Endothelial cell (in vitro differentiated cells): ENCODE measurements around the gene MCM10. TPM values are rescaled to one million over a fixed set of nuclear protein-coding genes. Genes with fewer than 3 reads are reported as not detected.

ENCODE experiments used
- DNase-seq: peaks from one replicate; pipeline ENCODE4 v3.0.0; 2021; ENCODE audit warnings: low spot score
- H3K27ac Mint-ChIP-seq: one replicate; pipeline ENCODE4 v1.8.0; 2021; ENCODE audit warnings: mixed read lengths, inconsistent platforms; ENCODE audit not compliant: unreplicated experiment
- H3K27me3 Mint-ChIP-seq: one replicate; pipeline ENCODE4 v1.8.0; 2021; ENCODE audit warnings: mild to moderate bottlenecking, moderate library complexity, mixed read lengths, inconsistent platforms; ENCODE audit not compliant: unreplicated experiment
- H3K36me3 Mint-ChIP-seq: one replicate; pipeline ENCODE4 v1.8.0; 2021; ENCODE audit warnings: mild to moderate bottlenecking, low read depth, mixed read lengths, inconsistent platforms; ENCODE audit not compliant: unreplicated experiment
- H3K4me1 Mint-ChIP-seq: one replicate; pipeline ENCODE4 v1.8.0; 2021; ENCODE audit warnings: mild to moderate bottlenecking, mixed read lengths, inconsistent platforms; ENCODE audit not compliant: unreplicated experiment
- H3K4me3 Mint-ChIP-seq: one replicate; pipeline ENCODE4 v1.8.0; 2021; ENCODE audit warnings: mild to moderate bottlenecking, mixed read lengths, inconsistent platforms; ENCODE audit not compliant: unreplicated experiment
- H3K9me3 Mint-ChIP-seq: one replicate; pipeline ENCODE4 v1.8.0; 2021; ENCODE audit warnings: mixed read lengths, inconsistent platforms; ENCODE audit not compliant: unreplicated experiment
- total RNA-seq: library from RNA; stranded (reverse); fragmentation: NEBNext Ultra II Directional; extraction: Animal tissue kit (Norgen Biotek cat#: 25700); gene quantifications from one replicate; pipeline ENCODE4 v1.2.1, GENCODE V29; 2021; ENCODE audit not compliant: unreplicated experiment
- TF ChIP-seq, protein P1 (sequence below): fragments of 200-600 bp; sonication (generic); IDR thresholded peaks from one replicate; pipeline ENCODE4 v1.5.0; 2021; ENCODE audit warnings: antibody characterized with exemption; ENCODE audit not compliant: unreplicated experiment

The MCM10 gene
- total RNA-seq, 1 donor from 2014 or later = 7.0 TPM

DNA sequence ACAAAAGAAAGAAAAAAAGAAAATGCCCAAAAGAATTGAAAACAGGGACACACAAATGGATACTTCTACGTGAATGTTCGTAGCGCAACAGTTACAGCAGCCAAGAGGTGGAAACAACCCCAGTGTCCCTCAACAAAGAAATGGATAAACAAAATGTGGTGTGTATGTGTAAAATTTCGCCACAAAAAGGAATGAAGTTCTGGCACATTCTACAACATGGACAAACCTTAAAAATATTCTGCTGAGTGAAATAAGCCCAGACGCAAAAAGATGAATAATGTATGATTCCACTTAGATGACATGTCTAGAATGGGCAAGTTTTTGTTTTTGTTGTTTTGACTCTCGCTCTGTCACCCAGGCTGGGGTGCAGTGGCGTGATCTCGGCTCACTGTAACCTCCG is 61.9 kb downstream of the MCM10 start:
- Mint-ChIP-seq H3K27ac (no peak overlapping the region), H3K4me1 (no peaks in the 10 kb centered on the region), H3K9me3 (no peaks in the 10 kb centered on the region), H3K4me3 (no peak overlapping the region), H3K36me3 (no peaks in the 10 kb centered on the region), H3K27me3 (peaks cover 4% of the 10 kb centered on the region)
- no peak for DNase-seq
- TF ChIP-seq, protein P1, sequence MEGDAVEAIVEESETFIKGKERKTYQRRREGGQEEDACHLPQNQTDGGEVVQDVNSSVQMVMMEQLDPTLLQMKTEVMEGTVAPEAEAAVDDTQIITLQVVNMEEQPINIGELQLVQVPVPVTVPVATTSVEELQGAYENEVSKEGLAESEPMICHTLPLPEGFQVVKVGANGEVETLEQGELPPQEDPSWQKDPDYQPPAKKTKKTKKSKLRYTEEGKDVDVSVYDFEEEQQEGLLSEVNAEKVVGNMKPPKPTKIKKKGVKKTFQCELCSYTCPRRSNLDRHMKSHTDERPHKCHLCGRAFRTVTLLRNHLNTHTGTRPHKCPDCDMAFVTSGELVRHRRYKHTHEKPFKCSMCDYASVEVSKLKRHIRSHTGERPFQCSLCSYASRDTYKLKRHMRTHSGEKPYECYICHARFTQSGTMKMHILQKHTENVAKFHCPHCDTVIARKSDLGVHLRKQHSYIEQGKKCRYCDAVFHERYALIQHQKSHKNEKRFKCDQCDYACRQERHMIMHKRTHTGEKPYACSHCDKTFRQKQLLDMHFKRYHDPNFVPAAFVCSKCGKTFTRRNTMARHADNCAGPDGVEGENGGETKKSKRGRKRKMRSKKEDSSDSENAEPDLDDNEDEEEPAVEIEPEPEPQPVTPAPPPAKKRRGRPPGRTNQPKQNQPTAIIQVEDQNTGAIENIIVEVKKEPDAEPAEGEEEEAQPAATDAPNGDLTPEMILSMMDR = no peak

- TF ChIP-seq, protein P1 = no peak
- Mint-ChIP-seq H3K27me3 (peaks cover 4% of the 10 kb centered on the region), H3K4me3 (no peak overlapping the region), H3K36me3 (no peaks in the 10 kb centered on the region), H3K4me1 (no peaks in the 10 kb centered on the region), H3K27ac (no peak overlapping the region), H3K9me3 (no peaks in the 10 kb centered on the region)
- DNase-seq = no peak
These were observed 63.0 kb downstream of the MCM10 start for GRCh38 chr10:13224210-13224995.

DNA sequence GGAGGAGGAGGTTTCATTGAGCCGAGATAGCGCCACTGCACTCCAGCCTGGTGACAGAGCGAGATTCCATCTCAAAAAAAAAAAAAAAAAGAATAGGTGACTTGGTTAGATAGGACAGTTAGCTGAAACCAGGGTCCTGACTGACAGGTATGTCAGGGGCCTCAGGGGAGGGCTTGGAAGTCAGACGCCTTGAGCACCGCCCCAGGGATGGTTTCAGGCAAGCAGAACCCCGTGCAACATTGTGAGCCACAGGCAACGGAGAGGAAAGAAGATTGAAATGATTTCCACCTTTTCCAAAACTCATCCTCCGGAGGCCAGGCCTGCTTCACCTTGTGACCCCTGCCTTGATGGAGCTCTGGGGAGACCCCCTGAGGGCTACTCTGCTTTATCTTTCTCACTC is 64.2 kb downstream of the MCM10 start:
- no peak for DNase-seq
- H3K27ac Mint-ChIP-seq = no peak overlapping the region
- H3K27me3 Mint-ChIP-seq = peaks cover 4% of the 10 kb centered on the region

DNA sequence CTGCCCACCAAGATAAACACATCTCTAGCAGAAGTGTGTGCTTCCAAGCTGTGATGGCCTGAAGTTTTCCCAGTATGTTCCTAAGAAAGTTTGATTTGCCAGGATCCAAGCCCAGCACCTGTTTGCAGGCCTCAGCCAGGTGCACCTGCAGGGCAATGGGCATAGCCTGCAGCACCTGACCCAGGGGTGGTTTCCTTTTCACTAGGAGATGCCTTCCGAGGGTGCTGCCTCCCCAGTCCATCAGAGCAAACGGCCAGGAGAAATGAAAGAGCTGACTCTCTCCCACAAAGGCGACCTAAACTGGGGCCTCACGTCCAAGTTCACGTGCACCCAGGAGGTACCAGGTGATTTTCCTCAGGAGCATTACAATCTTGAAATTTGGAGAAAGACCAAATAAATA is 65.7 kb downstream of the MCM10 start:
- peaks cover 2% of the 10 kb centered on the region for H3K27me3 Mint-ChIP-seq
- no peaks in the 10 kb centered on the region for H3K36me3 Mint-ChIP-seq
- H3K9me3 Mint-ChIP-seq = no peaks in the 10 kb centered on the region
- no peak for DNase-seq
- H3K4me1 Mint-ChIP-seq = no peaks in the 10 kb centered on the region
- no peak overlapping the region for H3K4me3 Mint-ChIP-seq
- TF ChIP-seq, protein P1 = no peak
- no peak overlapping the region for H3K27ac Mint-ChIP-seq

More for the DNA sequence above, 64.2 kb downstream of the MCM10 start:
- Mint-ChIP-seq H3K4me3 (no peak overlapping the region), H3K36me3 (no peaks in the 10 kb centered on the region), H3K9me3 (no peaks in the 10 kb centered on the region), H3K4me1 (no peaks in the 10 kb centered on the region)
- TF ChIP-seq, protein P1 = no peak

GRCh38 chr10:13231190-13231589 is 69.8 kb downstream of the MCM10 start:
- H3K27ac Mint-ChIP-seq = no peak overlapping the region

More at GRCh38 chr10:13231190-13231589, 69.8 kb downstream of the MCM10 start:
- TF ChIP-seq, protein P1 = no peak
- H3K4me1 Mint-ChIP-seq = peaks cover 7% of the 10 kb centered on the region
- H3K27me3 Mint-ChIP-seq = peaks cover 3% of the 10 kb centered on the region
- H3K4me3 Mint-ChIP-seq = no peak overlapping the region
- no peak for DNase-seq
- no peaks in the 10 kb centered on the region for H3K9me3 Mint-ChIP-seq
- no peaks in the 10 kb centered on the region for H3K36me3 Mint-ChIP-seq
